Epithelial cell of proximal tubule (primary cell): ENCODE data around the gene RNF138. TPM values are rescaled to one million over a fixed set of nuclear protein-coding genes. Genes with fewer than 3 reads are reported as not detected.

Source experiments
- DNase-seq: peaks from one replicate; pipeline ENCODE4 v3.0.0-alpha.2; 2011; ENCODE audit warnings: low read depth
- H3K4me3 ChIP-seq: 2 replicates; pipeline ENCODE4 v1.5.1; 2011; ENCODE audit warnings: low read depth, mild to moderate bottlenecking, low read length
- CTCF ChIP-seq: conservative IDR thresholded peaks from 2 replicates; pipeline ENCODE4 v1.5.1; 2012; ENCODE audit warnings: low read depth, mild to moderate bottlenecking, low read length
- total RNA-seq: library from RNA; depleted of rRNA; stranded (reverse); fragments of >200 nt; gene quantifications from 2 replicates; pipeline ENCODE4 v1.2.3, GENCODE V29; 2015

RNF138 gene
- total RNA-seq, 1 donor from 2014 or later: 15.5 TPM

DNA sequence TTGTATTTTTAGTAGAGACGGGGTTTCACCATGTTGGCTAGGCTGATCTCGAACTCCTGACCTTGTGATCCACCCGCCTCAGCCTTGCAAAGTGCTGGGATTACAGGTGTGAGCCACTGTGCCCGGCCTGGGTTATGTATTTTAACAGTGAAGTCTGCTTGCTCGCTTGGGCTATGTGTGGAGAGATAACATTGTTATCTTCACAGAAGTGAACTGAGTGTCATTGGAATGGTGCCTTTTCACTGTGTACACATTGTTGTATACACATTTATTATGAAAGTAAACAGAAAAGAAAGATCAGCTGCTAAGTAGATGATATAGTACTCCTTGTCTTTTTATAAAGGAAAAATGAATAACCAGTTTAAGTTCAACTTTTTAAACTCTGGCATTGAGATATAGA is 30.4 kb downstream of the RNF138 start:
- no peak for DNase-seq
- no peak for TF ChIP-seq CTCF
- no peak overlapping the region for H3K4me3 ChIP-seq

DNA sequence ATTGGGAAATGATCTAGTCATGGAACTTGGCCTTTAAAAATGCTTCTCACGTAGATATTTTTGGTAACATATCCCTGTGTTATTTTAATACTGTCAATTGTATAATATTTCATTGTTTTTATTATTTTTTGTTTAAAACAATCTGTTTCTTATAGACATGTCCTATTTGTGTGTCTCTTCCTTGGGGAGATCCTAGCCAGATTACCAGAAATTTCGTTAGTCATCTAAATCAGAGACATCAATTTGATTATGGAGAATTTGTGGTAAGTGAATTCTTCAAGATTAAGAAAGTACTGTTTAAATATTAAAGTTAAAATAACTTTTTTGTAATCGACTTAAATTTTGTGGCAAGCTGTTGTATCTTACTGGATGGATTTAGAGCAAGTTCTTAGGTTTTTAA is 34.9 kb downstream of the RNF138 start:
- DNase-seq: no peak
- H3K4me3 ChIP-seq: no peak overlapping the region
- TF ChIP-seq CTCF: no peak

DNA sequence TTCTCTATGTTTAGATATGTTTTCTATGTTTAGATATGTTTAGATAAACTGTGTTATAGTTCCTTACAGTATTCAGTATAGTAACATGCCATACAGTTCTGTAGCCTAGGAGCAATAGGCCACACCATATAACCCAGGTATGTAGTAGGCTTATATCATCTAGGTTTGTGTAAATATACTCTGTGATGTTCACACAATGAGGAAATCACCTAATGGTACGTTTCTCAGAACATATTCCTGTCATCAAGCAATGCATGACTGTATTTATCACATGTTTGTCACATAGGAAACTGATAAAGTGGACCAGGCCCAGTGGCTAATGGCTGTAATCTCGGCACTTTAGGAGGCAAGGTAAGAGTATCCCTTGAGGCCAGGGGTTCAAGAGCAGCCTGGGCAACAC is 44.0 kb downstream of the RNF138 start:
- no peak for TF ChIP-seq CTCF
- DNase-seq: no peak
- no peak overlapping the region for H3K4me3 ChIP-seq

GRCh38 chr18:32138332-32138982 is 46.8 kb downstream of the RNF138 start:
- no peak for DNase-seq
- no peak for TF ChIP-seq CTCF
- no peak overlapping the region for H3K4me3 ChIP-seq

- TF ChIP-seq CTCF: no peak
- DNase-seq: no peak
These were observed 48.2 kb downstream of the RNF138 start for GRCh38 chr18:32139835-32140283.

GRCh38 chr18:32148185-32148870 is 56.7 kb downstream of the RNF138 start:
- TF ChIP-seq CTCF: no peak
- no peak overlapping the region for H3K4me3 ChIP-seq
- no peak for DNase-seq

More at GRCh38 chr18:32139835-32140283, 48.2 kb downstream of the RNF138 start:
- no peak overlapping the region for H3K4me3 ChIP-seq
